HUES64 (cell line): ENCODE measurements around the gene GRB10.
"Not testable (repeated sequence)": the region's sequence is repeated elsewhere in the genome, so short reads cannot be mapped to it uniquely, and the experiment has no call there.

Experiments
- H3K27ac ChIP-seq: 2 replicates; pipeline ENCODE4 v1.7.0; 2013; ENCODE audit warnings: low read depth, low read length, inconsistent platforms
- H3K27me3 ChIP-seq: 2 replicates; pipeline ENCODE4 v1.6.1; 2013; ENCODE audit warnings: mild to moderate bottlenecking, low read length; ENCODE audit not compliant: insufficient read depth
- H3K36me3 ChIP-seq: 2 replicates; pipeline ENCODE4 v1.6.1; 2013; ENCODE audit warnings: mild to moderate bottlenecking, low read length; ENCODE audit not compliant: insufficient read depth
- H3K4me1 ChIP-seq: 2 replicates; pipeline ENCODE4 v1.6.1; 2013; ENCODE audit warnings: mild to moderate bottlenecking, low read length, moderate library complexity; ENCODE audit not compliant: insufficient read depth
- H3K4me3 ChIP-seq: 2 replicates; pipeline ENCODE4 v1.5.1; 2013; ENCODE audit warnings: mild to moderate bottlenecking, low read length, moderate library complexity
- H3K9ac ChIP-seq: 2 replicates; pipeline ENCODE4 v1.6.1; 2013; ENCODE audit warnings: mild to moderate bottlenecking, low read depth, low read length
- H3K9me3 ChIP-seq: 2 replicates; pipeline ENCODE4 v1.6.1; 2013; ENCODE audit warnings: low read depth, low read length; ENCODE audit not compliant: insufficient read depth
- WGBS: fragments of 150-250, 120-280 bp; methylation state at CpG from one replicate; pipeline ENCODE4 v1.1.7; 2013; ENCODE audit warnings: missing lambda C conversion rate; 5-methylcytosine and 5-hydroxymethylcytosine counted together

GRB10 gene

DNA sequence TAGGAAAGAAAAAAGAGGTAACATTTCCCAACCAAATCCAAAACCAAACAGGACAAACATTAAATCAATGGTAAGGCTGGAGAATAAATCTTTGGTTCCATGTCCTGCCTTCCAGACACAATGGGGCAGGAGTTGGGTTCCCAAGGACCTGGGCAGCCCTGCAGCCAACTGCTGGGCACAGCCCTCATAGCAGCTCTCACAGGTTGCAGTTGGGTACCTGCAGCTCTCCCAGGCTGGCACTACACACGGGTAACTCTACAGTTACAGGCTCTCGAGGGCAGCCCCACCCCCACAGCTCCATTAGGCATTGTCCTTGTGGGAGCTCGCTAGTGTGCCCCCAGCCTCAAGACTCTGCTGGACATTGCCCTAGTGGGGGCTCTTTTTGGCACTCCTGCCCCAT lies 7.5 kb downstream of the GRB10 start:
- no peaks in the 10 kb centered on the region for H3K27me3 ChIP-seq
- 79% methylated on average over 3 of the region's 3 CpGs for WGBS
- no peak overlapping the region for H3K9ac ChIP-seq
- H3K27ac ChIP-seq, result no peak overlapping the region
- H3K9me3 ChIP-seq, result no peaks in the 10 kb centered on the region
- H3K4me3 ChIP-seq, result no peak overlapping the region
- H3K4me1 ChIP-seq, result peaks cover 14% of the 10 kb centered on the region; the same call in 1 of the 2 replicates
- no peaks in the 10 kb centered on the region; the same call in 1 of the 2 replicates for H3K36me3 ChIP-seq

- no peaks in the 10 kb centered on the region for H3K9me3 ChIP-seq
- H3K36me3 ChIP-seq, result no peaks in the 10 kb centered on the region; the same call in 1 of the 2 replicates
- no peak overlapping the region for H3K27ac ChIP-seq
- 100% methylated on average over 1 of the region's 1 CpG for WGBS
- H3K4me1 ChIP-seq, result peaks cover 22% of the 10 kb centered on the region; the same call in 1 of the 2 replicates
- H3K27me3 ChIP-seq, result no peaks in the 10 kb centered on the region
- no peak overlapping the region for H3K4me3 ChIP-seq
- H3K9ac ChIP-seq, result no peak overlapping the region
These were observed 8.4 kb downstream of the GRB10 start for GRCh38 chr7:50774319-50774718.

- 100% methylated on average over 2 of the region's 4 CpGs for WGBS
- H3K36me3 ChIP-seq, H3K9ac ChIP-seq, H3K27me3 ChIP-seq, H3K4me3 ChIP-seq, H3K9me3 ChIP-seq, H3K27ac ChIP-seq: not testable (repeated sequence)
- peaks cover 31% of the 10 kb centered on the region for H3K4me1 ChIP-seq
These were observed 9.6 kb downstream of the GRB10 start for GRCh38 chr7:50773071-50773470.

GRCh38 chr7:50771120-50772002 lies 11.3 kb downstream of the GRB10 start:
- 95% methylated on average over 9 of the region's 9 CpGs for whole genome bisulfite sequencing
- no peak overlapping the region for H3K4me3 ChIP-seq
- no peaks in the 10 kb centered on the region for H3K36me3 ChIP-seq
- H3K27ac ChIP-seq, result no peak overlapping the region
- H3K4me1 ChIP-seq, result peaks cover 48% of the 10 kb centered on the region
- H3K27me3 ChIP-seq, result no peaks in the 10 kb centered on the region
- no peak overlapping the region for H3K9ac ChIP-seq
- H3K9me3 ChIP-seq, result no peaks in the 10 kb centered on the region

- H3K27me3 ChIP-seq, result no peaks in the 10 kb centered on the region
- no peak overlapping the region for H3K4me3 ChIP-seq
- H3K4me1 ChIP-seq, result peaks cover 46% of the 10 kb centered on the region
- peak overlapping the region; percentile 86 for H3K27ac ChIP-seq
- H3K36me3 ChIP-seq, result no peaks in the 10 kb centered on the region
- no peaks in the 10 kb centered on the region for H3K9me3 ChIP-seq
- H3K9ac ChIP-seq, result peak overlapping the region; percentile 21
- 56% methylated on average over 10 of the region's 10 CpGs for WGBS
These were observed 13.9 kb downstream of the GRB10 start for GRCh38 chr7:50768485-50769474.

DNA sequence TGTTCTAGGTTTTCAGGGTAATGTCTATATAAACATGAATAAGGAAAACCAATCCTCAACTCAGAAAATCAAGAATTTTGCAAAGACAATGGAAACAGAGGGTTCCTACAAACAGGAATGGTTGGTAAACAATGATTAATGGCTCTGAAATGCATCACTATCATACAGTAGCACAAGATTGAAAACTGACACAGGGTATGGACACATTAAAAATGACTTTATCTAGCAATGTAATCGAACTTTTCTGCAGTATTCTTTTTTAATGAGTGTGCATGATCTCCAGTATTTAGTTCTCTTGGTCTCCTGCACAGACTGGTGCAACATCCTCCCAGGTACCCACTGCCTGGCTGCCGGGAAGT lies 15.9 kb downstream of the GRB10 start:
- Histone ChIP-seq H3K4me1 (peaks cover 45% of the 10 kb centered on the region), H3K9ac (no peak overlapping the region), H3K27me3 (no peaks in the 10 kb centered on the region), H3K4me3 (no peak overlapping the region), H3K9me3 (no peaks in the 10 kb centered on the region), H3K36me3 (no peaks in the 10 kb centered on the region), H3K27ac (no peak overlapping the region)
- 94% methylated on average over 1 of the region's 2 CpGs for WGBS

DNA sequence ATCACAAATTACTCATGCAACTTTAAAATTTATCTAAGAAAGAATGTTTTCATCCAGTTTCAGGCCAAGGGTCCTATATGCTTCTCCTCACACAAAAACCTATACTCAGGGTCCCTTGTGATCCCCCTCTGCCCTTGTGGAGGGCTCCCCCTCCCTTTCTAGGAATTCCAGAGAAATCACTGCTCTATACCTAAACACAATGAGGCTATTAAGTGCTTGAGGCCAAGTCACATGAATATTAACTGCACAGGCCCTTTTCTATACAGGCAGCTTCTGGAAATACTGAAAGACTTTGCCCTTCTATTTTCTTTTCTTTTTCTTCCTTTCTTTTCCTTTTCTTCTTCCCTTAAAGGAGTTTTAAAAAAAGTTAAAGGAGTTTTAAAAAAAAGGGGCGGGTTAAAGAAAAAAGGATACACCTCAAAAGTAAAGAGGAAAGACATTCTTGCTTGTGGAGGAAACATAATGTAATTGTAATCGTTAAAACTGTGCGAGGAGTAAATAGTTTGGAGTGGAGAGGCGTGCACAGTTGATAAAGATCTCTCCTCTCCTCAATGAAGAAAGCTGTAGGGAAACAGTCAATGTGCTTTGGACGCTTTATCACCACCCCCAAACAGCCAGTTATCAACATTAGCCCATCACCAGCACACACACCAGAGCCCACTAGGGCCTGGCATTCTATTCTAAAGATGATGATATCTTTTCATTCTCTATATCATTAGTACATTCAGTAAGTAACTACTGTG lies 16.4 kb downstream of the GRB10 start:
- Histone ChIP-seq H3K9ac (no peak overlapping the region), H3K27ac (no peak overlapping the region), H3K27me3 (no peaks in the 10 kb centered on the region), H3K9me3 (no peaks in the 10 kb centered on the region), H3K4me1 (peaks cover 40% of the 10 kb centered on the region), H3K36me3 (peaks cover 4% of the 10 kb centered on the region; the same call in 1 of the 2 replicates), H3K4me3 (no peak overlapping the region)
- 88% methylated on average over 4 of the region's 5 CpGs for WGBS

DNA sequence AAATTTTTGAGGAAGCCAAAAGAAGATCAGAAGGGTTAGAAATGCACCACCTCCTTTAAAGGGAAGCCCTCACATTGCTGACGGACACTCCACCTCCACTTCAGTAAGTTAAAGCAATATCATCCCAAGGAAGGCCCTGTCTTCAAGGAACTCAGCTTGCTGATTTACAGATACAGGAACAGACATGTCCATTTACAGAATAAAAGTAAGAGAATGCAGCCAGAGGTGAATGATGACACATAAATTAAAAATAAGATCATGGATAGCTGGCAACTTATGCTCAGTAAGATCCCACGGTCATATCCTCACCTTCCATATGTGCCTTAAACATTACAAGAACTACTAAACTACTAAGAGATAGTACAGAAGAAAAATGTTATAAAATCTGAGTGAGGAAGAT lies 20.4 kb downstream of the GRB10 start:
- Histone ChIP-seq H3K9me3 (no peaks in the 10 kb centered on the region), H3K4me3 (no peak overlapping the region), H3K4me1 (peaks cover 13% of the 10 kb centered on the region), H3K9ac (no peak overlapping the region), H3K27ac (no peak overlapping the region), H3K36me3 (peaks cover 5% of the 10 kb centered on the region; the same call in 1 of the 2 replicates), H3K27me3 (no peaks in the 10 kb centered on the region)
- WGBS, result 92% methylated on average over 1 of the region's 2 CpGs

- 95% methylated on average over 7 of the region's 7 CpGs for WGBS
- Histone ChIP-seq H3K9me3 (no peaks in the 10 kb centered on the region), H3K36me3 (peaks cover 5% of the 10 kb centered on the region; the same call in 1 of the 2 replicates), H3K27ac (no peak overlapping the region), H3K4me1 (peaks cover 8% of the 10 kb centered on the region), H3K9ac (no peak overlapping the region), H3K27me3 (no peaks in the 10 kb centered on the region), H3K4me3 (no peak overlapping the region)
These were observed 21.0 kb downstream of the GRB10 start for GRCh38 chr7:50761713-50762112.

GRCh38 chr7:50757703-50758390 lies 24.8 kb downstream of the GRB10 start:
- Histone ChIP-seq H3K9ac (no peak overlapping the region), H3K27ac (no peak overlapping the region), H3K36me3 (peaks cover 5% of the 10 kb centered on the region; the same call in 1 of the 2 replicates), H3K9me3 (no peaks in the 10 kb centered on the region), H3K4me1 (no peaks in the 10 kb centered on the region), H3K27me3 (no peaks in the 10 kb centered on the region), H3K4me3 (no peak overlapping the region)
- 90% methylated on average over 8 of the region's 10 CpGs for WGBS
